Upper lobe of left lung (tissue), 6 donors: ENCODE data around the gene SNAP47. TPM values are rescaled to one million over a fixed set of nuclear protein-coding genes. Genes with fewer than 3 reads are reported as not detected.

Experiments
- ATAC-seq, 2 donors: fragments of 200-7000 bp; cut with Tn5 transposase; one replicate each; pipeline ENCODE4 v1.9.1; 2022; ENCODE audit warnings: mild to moderate bottlenecking in 2 of 2, moderate library complexity in 2 of 2; ENCODE audit not compliant: low FRiP score in 2 of 2
- DNase-seq, 2 donors: peaks; one replicate each; pipeline ENCODE4 v3.0.0-alpha.2; 2019 to 2020
- H3K27ac ChIP-seq, 4 donors: fragments of 200-600 bp; sonication (generic); one replicate each; pipeline ENCODE4 v1.5.1; 2016 to 2019
- H3K27me3 ChIP-seq, 4 donors: fragments of 200-600 bp; sonication (generic); one replicate each; pipeline ENCODE4 v1.5.1; 2017 to 2019
- H3K36me3 ChIP-seq, 4 donors: fragments of 200-600 bp; sonication (generic); one replicate each; pipeline ENCODE4 v1.5.1; 2016 to 2019
- H3K4me1 ChIP-seq, 4 donors: fragments of 200-600 bp; sonication (generic); one replicate each; pipeline ENCODE4 v1.5.1; 2018 to 2019
- H3K4me3 ChIP-seq, 4 donors: fragments of 200-600 bp; sonication (generic); one replicate each; pipeline ENCODE4 v1.5.1; 2017 to 2019; ENCODE audit warnings: mild to moderate bottlenecking in 2 of 4, moderate library complexity in 1 of 4
- H3K9me3 ChIP-seq, 4 donors: fragments of 200-600 bp; sonication (generic); one replicate each; pipeline ENCODE4 v1.5.1; 2018 to 2019
- EP300 ChIP-seq, 4 donors: sonication (generic); formaldehyde crosslinking; IDR thresholded peaks; one replicate each; pipeline ENCODE4 v1.5.1; 2017; ENCODE audit warnings: antibody characterized with exemption in 4 of 4, control low read depth in 2 of 4
- POLR2A ChIP-seq, 4 donors: fragments of 450-650 bp; IDR thresholded peaks; one replicate each; pipeline ENCODE4 v1.5.1; 2016 to 2017; ENCODE audit warnings: antibody characterized with exemption in 4 of 4, mild to moderate bottlenecking in 2 of 4
- POLR2AphosphoS5 ChIP-seq, 2 donors: sonication (generic); formaldehyde crosslinking; IDR thresholded peaks; one replicate each; pipeline ENCODE4 v1.5.1; 2017; ENCODE audit warnings: antibody characterized with exemption in 2 of 2
- WGBS, 2 donors: methylation state at CpG; one replicate each; pipeline ENCODE4 v1.1.5; 2017 to 2018; 5-methylcytosine and 5-hydroxymethylcytosine counted together
- total RNA-seq, 6 donors: library from RNA; depleted of rRNA in 4 of 6; stranded (reverse); fragments of >200 nt in 4 of 6; gene quantifications; one replicate each; pipeline versions ENCODE4 v1.1.0 to v1.2.1, GENCODE V29; 2016 to 2021
- TF ChIP-seq, protein P1 (sequence below), 6 experiments: fragments of 450-650 bp in 4 of 6; fragments of 200-600 bp in 2 of 6; sonication (generic) in 2 of 6; IDR thresholded peaks; one replicate each; pipeline ENCODE4 v1.5.1; 2016 to 2019; ENCODE audit warnings: antibody characterized with exemption in 6 of 6
- donor health status: DM: no; HTN: no; CAD: no; lungs with moderate emphysema.
- donor health status: DM: no; HTN: yes; CAD: no; lungs with severe emphysema.

Gene SNAP47
- total RNA-seq, 6 donors from 2014 or later, result 26.7 to 62.9 (median 35.1) TPM

DNA sequence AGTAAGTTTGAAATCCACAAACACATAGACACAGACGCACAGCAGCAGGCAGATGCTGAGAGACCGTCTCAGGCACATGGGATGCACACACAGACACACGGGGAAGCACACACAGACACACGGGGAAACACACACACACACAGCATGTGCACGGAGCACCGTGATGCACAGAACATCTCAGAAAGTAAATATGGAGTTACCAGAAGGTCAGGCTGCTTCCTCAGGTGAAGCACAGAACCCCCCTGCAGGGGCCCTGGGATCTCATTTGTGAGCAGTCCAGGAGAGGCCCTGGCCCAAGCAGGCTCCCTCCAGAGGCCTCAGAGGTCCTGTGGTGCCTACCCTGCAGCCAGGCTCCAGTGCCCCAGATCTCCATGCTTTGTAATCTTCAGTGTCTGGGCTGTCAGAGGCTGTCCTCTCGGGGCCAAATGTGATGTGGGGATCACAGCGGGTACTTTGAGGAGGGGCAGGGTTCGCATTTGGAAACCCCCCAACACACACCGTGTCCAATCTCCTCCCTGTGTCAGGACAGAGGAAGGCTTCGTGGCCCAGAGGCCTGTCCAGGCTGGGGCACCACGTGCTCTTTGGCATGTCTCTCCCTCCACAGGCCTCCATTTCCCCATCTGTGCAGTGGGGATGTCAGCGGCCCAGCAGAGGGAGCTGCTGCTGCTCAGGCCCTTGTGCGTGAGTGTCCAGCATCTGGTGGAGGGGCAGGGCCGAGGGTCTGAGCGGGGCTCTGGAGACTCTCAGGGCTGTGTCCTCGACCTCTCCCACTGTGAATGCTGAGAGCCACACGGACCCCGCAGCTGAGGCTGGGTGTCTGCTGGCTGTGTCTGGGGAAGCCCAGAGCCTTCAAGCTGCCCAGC, 57.2 kb downstream of the SNAP47 start:
- TF ChIP-seq, protein P1, sequence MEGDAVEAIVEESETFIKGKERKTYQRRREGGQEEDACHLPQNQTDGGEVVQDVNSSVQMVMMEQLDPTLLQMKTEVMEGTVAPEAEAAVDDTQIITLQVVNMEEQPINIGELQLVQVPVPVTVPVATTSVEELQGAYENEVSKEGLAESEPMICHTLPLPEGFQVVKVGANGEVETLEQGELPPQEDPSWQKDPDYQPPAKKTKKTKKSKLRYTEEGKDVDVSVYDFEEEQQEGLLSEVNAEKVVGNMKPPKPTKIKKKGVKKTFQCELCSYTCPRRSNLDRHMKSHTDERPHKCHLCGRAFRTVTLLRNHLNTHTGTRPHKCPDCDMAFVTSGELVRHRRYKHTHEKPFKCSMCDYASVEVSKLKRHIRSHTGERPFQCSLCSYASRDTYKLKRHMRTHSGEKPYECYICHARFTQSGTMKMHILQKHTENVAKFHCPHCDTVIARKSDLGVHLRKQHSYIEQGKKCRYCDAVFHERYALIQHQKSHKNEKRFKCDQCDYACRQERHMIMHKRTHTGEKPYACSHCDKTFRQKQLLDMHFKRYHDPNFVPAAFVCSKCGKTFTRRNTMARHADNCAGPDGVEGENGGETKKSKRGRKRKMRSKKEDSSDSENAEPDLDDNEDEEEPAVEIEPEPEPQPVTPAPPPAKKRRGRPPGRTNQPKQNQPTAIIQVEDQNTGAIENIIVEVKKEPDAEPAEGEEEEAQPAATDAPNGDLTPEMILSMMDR (IDR thresholded peaks at IDR 0.05), result no peak
- TF ChIP-seq EP300 (IDR thresholded peaks at IDR 0.05) (no peak), POLR2AphosphoS5 (IDR thresholded peaks at IDR 0.05) (no peak), POLR2A (IDR thresholded peaks at IDR 0.05) (no peak)
- Histone ChIP-seq H3K27ac (no peak overlapping the region), H3K4me1 (peaks cover 7 to 15% (median 9%) of the 10 kb centered on the region in 4 donors), H3K9me3 (no peaks in the 10 kb centered on the region), H3K4me3 (no peak overlapping the region), H3K27me3 (no peaks in the 10 kb centered on the region), H3K36me3 (no peaks in the 10 kb centered on the region)
- WGBS, 2 donors, result 80 to 90% methylated on average over 10 to 19 of the region's 19 CpGs
- DNase-seq (no peak), ATAC-seq (no peak)

DNA sequence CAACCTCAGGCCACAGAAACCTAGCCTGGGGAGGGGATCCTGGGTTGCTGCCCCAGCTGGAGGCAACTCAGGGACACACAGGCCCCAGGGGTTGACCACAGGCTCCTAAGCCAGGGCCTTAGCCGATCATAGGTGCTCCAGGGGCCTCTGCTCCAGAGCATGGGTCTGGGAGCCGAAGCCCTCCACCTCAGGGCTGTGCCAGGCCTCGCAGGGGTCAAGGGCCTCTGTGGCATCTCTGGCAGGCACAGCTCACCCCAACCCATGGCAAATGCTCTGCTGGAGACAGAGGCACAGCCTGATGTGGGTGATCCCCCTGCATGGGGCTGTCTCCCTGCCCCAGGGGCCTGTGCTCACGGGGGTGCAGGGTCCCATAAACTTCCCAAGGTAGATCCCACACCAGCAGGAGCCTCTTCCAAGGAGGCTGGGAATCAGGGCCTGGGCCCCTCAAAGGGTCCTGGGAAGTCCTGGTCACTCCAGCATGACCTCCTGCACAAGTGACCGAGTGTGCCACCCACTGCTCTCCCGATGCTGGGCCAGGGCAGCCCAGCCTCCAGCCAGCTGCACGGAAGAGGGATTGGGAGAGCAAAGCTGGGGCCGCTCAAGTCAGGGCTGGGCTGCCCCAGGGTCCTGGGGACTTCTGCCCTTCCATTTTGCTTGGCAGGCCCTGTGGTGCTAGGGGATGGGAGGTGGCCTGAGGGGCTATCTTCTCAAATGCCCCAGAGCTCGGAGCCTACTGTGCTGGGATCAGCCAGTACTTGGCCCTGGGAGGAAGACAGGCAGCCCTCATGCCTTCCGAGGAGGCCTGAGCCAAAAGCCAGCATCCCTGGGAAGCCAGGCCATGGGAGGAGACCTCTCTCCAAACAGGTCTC, 58.1 kb downstream of the SNAP47 start:
- no peaks in the 10 kb centered on the region for H3K9me3 ChIP-seq
- WGBS, 2 donors, result 80 to 81% methylated on average over 2 to 8 of the region's 10 CpGs
- H3K27ac ChIP-seq, result no peak overlapping the region
- no peaks in the 10 kb centered on the region for H3K27me3 ChIP-seq
- TF ChIP-seq EP300 (IDR thresholded peaks at IDR 0.05), result no peak
- DNase-seq (peak in 1 of 2 donors; percentile 27), ATAC-seq (no peak)
- no peak overlapping the region for H3K4me3 ChIP-seq
- no peaks in the 10 kb centered on the region for H3K36me3 ChIP-seq
- H3K4me1 ChIP-seq, result peaks cover 5 to 8% (median 7%) of the 10 kb centered on the region in 4 donors

DNA sequence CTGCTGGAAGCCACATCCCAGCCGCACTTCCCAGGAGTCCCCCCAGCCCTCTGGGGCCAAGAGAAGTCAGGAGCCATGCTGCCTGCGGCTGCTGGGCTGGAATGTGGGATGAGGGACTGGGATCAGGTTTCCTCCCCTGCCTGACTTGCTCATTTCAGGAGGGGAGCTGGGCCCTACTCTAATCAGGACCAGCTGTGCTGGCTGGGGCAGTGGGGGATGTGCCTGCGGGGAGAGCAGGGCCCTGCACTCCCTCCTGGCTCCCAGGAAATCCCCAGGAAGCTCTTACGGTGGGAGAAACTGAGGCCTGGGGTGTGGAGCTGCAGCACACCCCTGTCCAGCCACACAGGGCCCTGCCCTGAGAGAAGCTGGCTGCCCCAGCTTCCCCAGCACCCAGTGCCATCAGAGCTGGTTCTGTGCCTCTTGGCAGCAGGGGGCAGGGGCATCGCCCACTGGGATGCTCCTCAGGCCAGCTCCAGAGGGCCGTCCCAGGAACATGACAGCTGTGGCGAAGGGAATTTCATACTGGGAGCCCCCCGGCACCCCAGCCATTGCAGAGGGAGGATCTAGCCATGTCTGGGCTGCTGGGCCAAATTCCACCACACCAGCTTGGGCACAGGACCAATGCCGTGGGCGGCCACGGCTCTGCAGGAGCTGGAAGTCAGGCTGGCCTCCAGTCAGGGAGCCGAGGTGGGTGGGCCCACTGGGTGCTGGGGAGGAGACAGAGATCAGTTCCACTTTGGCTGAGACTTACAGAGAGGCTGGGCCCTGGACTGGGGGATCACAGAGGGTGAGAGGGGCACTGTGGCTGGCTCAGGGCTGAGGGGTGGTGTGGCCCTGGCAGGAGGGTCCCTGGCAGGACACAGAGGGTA, 58.9 kb downstream of the SNAP47 start:
- Histone ChIP-seq H3K36me3 (no peaks in the 10 kb centered on the region), H3K4me3 (no peak overlapping the region), H3K4me1 (peaks cover 0 to 3% (median 0%) of the 10 kb centered on the region in 4 donors), H3K9me3 (no peaks in the 10 kb centered on the region), H3K27ac (no peak overlapping the region), H3K27me3 (no peaks in the 10 kb centered on the region)
- ATAC-seq (peak; percentile 8 to 87), DNase-seq (peak in 1 of 2 donors; percentile 86)
- TF ChIP-seq EP300 (IDR thresholded peaks at IDR 0.05) (no peak), POLR2AphosphoS5 (IDR thresholded peaks at IDR 0.05) (no peak), POLR2A (IDR thresholded peaks at IDR 0.05) (no peak)
- TF ChIP-seq, protein P1 (IDR thresholded peaks at IDR 0.05), result no peak
- WGBS, 2 donors, result 60 to 64% methylated on average over 1 to 11 of the region's 12 CpGs

DNA sequence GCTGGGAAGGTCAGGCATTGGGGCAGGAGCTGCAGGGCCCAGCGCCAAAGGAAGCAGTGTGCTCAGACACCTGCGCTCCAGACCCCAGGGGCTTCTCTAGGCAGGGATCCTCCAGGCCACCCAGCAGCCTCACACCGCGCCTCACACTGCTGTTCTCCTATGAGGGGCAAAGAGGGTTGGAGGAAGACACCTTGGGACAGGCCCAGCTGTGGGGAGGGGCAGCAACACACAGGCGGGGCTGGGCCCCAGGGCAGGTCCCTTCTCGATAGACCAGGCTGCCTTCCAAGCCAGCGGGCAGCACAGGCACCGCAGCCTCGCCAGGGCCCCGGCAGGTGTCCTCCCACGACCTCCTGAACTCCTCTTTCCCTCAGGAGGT, 59.6 kb downstream of the SNAP47 start:
- no peaks in the 10 kb centered on the region for H3K36me3 ChIP-seq
- 55 to 68% methylated on average over 6 to 11 of the region's 11 CpGs for WGBS, 2 donors
- no peak overlapping the region for H3K4me3 ChIP-seq
- H3K27me3 ChIP-seq, result no peaks in the 10 kb centered on the region
- H3K9me3 ChIP-seq, result no peaks in the 10 kb centered on the region
- TF ChIP-seq POLR2A (IDR thresholded peaks at IDR 0.05) (no peak), POLR2AphosphoS5 (IDR thresholded peaks at IDR 0.05) (no peak), EP300 (IDR thresholded peaks at IDR 0.05) (no peak)
- TF ChIP-seq, protein P1 (IDR thresholded peaks at IDR 0.05), result no peak
- DNase-seq (peak in 1 of 2 donors; percentile 72), ATAC-seq (peak in 1 of 2 donors; percentile 4)
- H3K4me1 ChIP-seq, result peaks cover 0 to 3% (median 0%) of the 10 kb centered on the region in 4 donors
- no peak overlapping the region for H3K27ac ChIP-seq
